PFSK-1 (cell line): ENCODE data around the gene PNMA1.

Experiments used
- POLR2AphosphoS5 ChIP-seq: IDR thresholded peaks from 2 replicates; pipeline ENCODE4 v1.6.1; 2012; ENCODE audit warnings: low read depth, mild to moderate bottlenecking, control low read depth, low read length, moderate library complexity
- SIN3A ChIP-seq: IDR thresholded peaks from 2 replicates; pipeline ENCODE4 v1.6.1; 2012; ENCODE audit warnings: mild to moderate bottlenecking, low read length, moderate library complexity, borderline replicate concordance; ENCODE audit not compliant: insufficient read depth
- TAF1 ChIP-seq: IDR thresholded peaks from 2 replicates; pipeline ENCODE4 v1.6.1; 2012; ENCODE audit warnings: low read length, control low read depth, borderline replicate concordance; ENCODE audit not compliant: insufficient read depth
- TF ChIP-seq, protein P1 (sequence below), 2 experiments: IDR thresholded peaks; 2 replicates each; pipeline versions ENCODE4 v1.6.1 to v1.8.0; 2011 to 2012; ENCODE audit warnings: low read depth in 2 of 2, low read length in 2 of 2, control low read depth in 1 of 2, inconsistent platforms in 1 of 2, mild to moderate bottlenecking in 1 of 2, moderate library complexity in 1 of 2; ENCODE audit not compliant: insufficient read depth in 1 of 2

DNA sequence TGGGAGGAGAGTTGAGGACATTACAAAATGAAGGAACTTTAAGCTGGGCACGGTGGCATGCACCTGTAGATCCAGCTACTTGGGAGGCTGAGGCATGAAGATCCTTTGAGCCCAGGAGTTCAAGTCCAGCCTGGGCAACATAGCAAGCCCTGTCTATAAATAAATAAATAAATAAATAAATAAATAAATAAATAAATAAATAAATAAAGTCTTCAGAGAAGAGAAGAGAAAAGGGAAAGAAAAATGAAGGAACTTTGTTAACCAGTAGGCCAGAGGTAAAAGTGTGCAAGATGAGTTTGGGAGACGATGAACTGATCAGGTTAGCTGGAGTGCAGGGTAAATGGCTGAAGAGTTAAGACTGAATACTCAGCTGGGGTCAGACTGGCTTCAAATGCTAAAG lies 20.1 kb downstream of the PNMA1 start:
- TF ChIP-seq TAF1, result no peak
- no peak for TF ChIP-seq POLR2AphosphoS5
- TF ChIP-seq, protein P1, sequence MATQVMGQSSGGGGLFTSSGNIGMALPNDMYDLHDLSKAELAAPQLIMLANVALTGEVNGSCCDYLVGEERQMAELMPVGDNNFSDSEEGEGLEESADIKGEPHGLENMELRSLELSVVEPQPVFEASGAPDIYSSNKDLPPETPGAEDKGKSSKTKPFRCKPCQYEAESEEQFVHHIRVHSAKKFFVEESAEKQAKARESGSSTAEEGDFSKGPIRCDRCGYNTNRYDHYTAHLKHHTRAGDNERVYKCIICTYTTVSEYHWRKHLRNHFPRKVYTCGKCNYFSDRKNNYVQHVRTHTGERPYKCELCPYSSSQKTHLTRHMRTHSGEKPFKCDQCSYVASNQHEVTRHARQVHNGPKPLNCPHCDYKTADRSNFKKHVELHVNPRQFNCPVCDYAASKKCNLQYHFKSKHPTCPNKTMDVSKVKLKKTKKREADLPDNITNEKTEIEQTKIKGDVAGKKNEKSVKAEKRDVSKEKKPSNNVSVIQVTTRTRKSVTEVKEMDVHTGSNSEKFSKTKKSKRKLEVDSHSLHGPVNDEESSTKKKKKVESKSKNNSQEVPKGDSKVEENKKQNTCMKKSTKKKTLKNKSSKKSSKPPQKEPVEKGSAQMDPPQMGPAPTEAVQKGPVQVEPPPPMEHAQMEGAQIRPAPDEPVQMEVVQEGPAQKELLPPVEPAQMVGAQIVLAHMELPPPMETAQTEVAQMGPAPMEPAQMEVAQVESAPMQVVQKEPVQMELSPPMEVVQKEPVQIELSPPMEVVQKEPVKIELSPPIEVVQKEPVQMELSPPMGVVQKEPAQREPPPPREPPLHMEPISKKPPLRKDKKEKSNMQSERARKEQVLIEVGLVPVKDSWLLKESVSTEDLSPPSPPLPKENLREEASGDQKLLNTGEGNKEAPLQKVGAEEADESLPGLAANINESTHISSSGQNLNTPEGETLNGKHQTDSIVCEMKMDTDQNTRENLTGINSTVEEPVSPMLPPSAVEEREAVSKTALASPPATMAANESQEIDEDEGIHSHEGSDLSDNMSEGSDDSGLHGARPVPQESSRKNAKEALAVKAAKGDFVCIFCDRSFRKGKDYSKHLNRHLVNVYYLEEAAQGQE (IDR thresholded peaks at IDR 0.05; ENCODE audit: insufficient read depth in 1 of 2, low read depth in 2 of 2, low read length in 2 of 2), result no peak
- TF ChIP-seq SIN3A, result no peak
